ENCODE measurements around the gene ZNF444.

The ZNF444 gene

DNA sequence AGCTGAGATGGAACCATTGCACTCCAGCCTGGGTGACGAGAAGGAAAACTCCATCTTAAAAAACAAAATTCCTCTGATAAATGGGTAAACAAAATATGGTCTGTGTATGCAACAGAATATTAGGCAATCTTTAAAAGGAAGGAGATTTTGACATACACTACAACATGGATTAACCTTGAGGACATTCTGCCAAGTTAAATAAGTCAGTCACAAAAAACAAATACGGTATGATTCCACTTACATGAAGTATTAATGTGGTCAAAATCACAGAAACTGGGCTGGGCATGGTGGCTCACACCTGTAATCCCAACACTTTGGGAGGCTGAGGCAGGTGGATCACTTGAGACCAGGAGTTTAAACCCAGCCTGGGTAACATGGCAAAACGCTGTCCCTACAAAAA lies 3.0 kb upstream of the ZNF444 start:
- H3K56ac ChIP-seq (ENCODE audit: low read length): no peak overlapping the region
- no peak overlapping the region for H2BK15ac ChIP-seq (replicated peaks; ENCODE audit: low read depth)
- no peak overlapping the region for H2BK5ac ChIP-seq (ENCODE audit: low read length)
- H3K4me1 ChIP-seq (ENCODE audit: control insufficient read depth, low read depth, low read length): no peaks in the 10 kb centered on the region
- no peak overlapping the region for H3K27ac ChIP-seq (ENCODE audit: low read depth, low read length)
- H2AK5ac ChIP-seq (ENCODE audit: low read length): no peak overlapping the region
- H3K4ac ChIP-seq (ENCODE audit: low read depth, low read length): no peak overlapping the region
- H3K18ac ChIP-seq (ENCODE audit: low read length): no peak overlapping the region
- H3K27me3 ChIP-seq (ENCODE audit: insufficient read depth, low read length, poor library complexity): no peaks in the 10 kb centered on the region
- H3K79me2 ChIP-seq (ENCODE audit: control insufficient read depth, insufficient read depth, low read length): peaks cover 10% of the 10 kb centered on the region
- no peak overlapping the region for H4K5ac ChIP-seq (ENCODE audit: low read length)
- H3K23ac ChIP-seq (ENCODE audit: low read length): no peak overlapping the region
- H3K4me3 ChIP-seq (ENCODE audit: low read length): no peak overlapping the region
- H3K9ac ChIP-seq (ENCODE audit: low read length): no peak overlapping the region
- no CpG with 5 or more reads among the region's 3 CpGs for WGBS (ENCODE audit: extremely low coverage, insufficient coverage, low lambda C conversion rate)
- H3K4me2 ChIP-seq (ENCODE audit: low read length): no peak overlapping the region
- no peak for DNase-seq
- no peaks in the 10 kb centered on the region for H3K36me3 ChIP-seq (ENCODE audit: control insufficient read depth, insufficient read depth, low read length)
- no peak overlapping the region for H4K8ac ChIP-seq (ENCODE audit: low read depth, low read length)
- H3K79me1 ChIP-seq (ENCODE audit: low read length): peaks cover 10% of the 10 kb centered on the region
- no peak overlapping the region for H2BK120ac ChIP-seq (ENCODE audit: low read depth, low read length)

DNA sequence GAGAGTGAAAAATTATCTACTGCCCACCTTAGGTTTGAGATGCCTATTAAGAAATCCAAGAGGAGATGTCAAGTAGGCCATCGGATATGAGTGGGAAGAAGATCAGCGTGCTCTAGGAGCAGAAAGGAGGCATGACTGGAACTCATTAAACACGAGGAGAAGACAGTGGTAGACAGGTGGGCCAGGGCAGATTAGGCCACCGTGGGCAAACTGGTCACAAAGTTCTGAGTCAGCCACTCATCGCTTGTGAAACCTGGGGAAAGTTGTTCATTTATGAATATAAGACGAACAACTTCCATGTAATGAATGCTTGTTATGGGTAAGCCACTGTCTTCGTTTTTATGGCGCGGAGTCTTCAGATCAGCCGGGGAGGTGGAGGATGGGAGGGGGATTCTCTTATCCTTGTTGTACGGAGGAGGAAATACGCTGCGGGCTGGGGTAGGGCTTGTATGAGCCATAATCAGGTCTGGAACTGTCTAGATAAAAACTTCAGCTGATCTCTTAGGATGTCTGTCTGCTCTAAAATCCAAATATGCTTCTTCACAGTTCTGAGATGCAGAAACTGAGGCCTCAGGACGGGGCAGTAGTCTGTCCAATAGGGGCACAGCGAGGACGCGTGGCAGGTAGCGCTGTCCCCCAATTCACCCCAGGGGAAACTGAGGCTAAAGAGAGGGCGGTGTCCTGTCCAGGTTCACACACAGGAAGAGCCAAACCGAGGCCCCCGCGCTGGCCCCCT lies 1.1 kb upstream of the ZNF444 start:
- no peak overlapping the region for H3K18ac ChIP-seq (ENCODE audit: low read length)
- WGBS (ENCODE audit: extremely low coverage, insufficient coverage, low lambda C conversion rate): no CpG with 5 or more reads among the region's 22 CpGs
- H3K56ac ChIP-seq (ENCODE audit: low read length): peak overlapping the region; percentile 77
- no peak overlapping the region for H2BK120ac ChIP-seq (ENCODE audit: low read depth, low read length)
- H3K79me2 ChIP-seq (ENCODE audit: control insufficient read depth, insufficient read depth, low read length): peaks cover 10% of the 10 kb centered on the region
- peak overlapping the region; percentile 45 for H3K4me3 ChIP-seq (ENCODE audit: low read length)
- no peak overlapping the region for H3K27ac ChIP-seq (ENCODE audit: low read depth, low read length)
- H3K4me1 ChIP-seq (ENCODE audit: control insufficient read depth, low read depth, low read length): no peaks in the 10 kb centered on the region
- H3K4me2 ChIP-seq (ENCODE audit: low read length): peak overlapping the region; percentile 47
- peak overlapping the region; percentile 52 for H3K9ac ChIP-seq (ENCODE audit: low read length)
- peak overlapping the region; percentile 44 for H4K8ac ChIP-seq (ENCODE audit: low read depth, low read length)
- no peaks in the 10 kb centered on the region for H3K36me3 ChIP-seq (ENCODE audit: control insufficient read depth, insufficient read depth, low read length)
- H3K4ac ChIP-seq (ENCODE audit: low read depth, low read length): no peak overlapping the region
- no peak overlapping the region for H4K5ac ChIP-seq (ENCODE audit: low read length)
- H3K79me1 ChIP-seq (ENCODE audit: low read length): peaks cover 19% of the 10 kb centered on the region
- DNase-seq: no peak
- H3K23ac ChIP-seq (ENCODE audit: low read length): no peak overlapping the region
- H2BK15ac ChIP-seq (replicated peaks; ENCODE audit: low read depth): no peak overlapping the region
- H2AK5ac ChIP-seq (ENCODE audit: low read length): no peak overlapping the region
- H2BK5ac ChIP-seq (ENCODE audit: low read length): no peak overlapping the region
- H3K27me3 ChIP-seq (ENCODE audit: insufficient read depth, low read length, poor library complexity): no peaks in the 10 kb centered on the region

- Histone ChIP-seq H3K79me1 (ENCODE audit: low read length) (peaks cover 19% of the 10 kb centered on the region), H2BK120ac (ENCODE audit: low read depth, low read length) (peak overlapping the region; percentile 46), H3K27me3 (ENCODE audit: insufficient read depth, low read length, poor library complexity) (no peaks in the 10 kb centered on the region), H3K36me3 (ENCODE audit: control insufficient read depth, insufficient read depth, low read length) (no peaks in the 10 kb centered on the region), H2BK5ac (ENCODE audit: low read length) (no peak overlapping the region), H3K23ac (ENCODE audit: low read length) (no peak overlapping the region), H2AK5ac (ENCODE audit: low read length) (no peak overlapping the region), H3K4me1 (ENCODE audit: control insufficient read depth, low read depth, low read length) (no peaks in the 10 kb centered on the region), H3K27ac (ENCODE audit: low read depth, low read length) (no peak overlapping the region), H3K4me2 (ENCODE audit: low read length) (peak overlapping the region; percentile 13), H3K18ac (ENCODE audit: low read length) (peak overlapping the region; percentile 81), H3K4ac (ENCODE audit: low read depth, low read length) (peak overlapping the region; percentile 85), H4K5ac (ENCODE audit: low read length) (no peak overlapping the region), H3K4me3 (ENCODE audit: low read length) (peak overlapping the region; percentile 20), H3K79me2 (ENCODE audit: control insufficient read depth, insufficient read depth, low read length) (peaks cover 10% of the 10 kb centered on the region), H4K8ac (ENCODE audit: low read depth, low read length) (peak overlapping the region; percentile 77), H2BK15ac (replicated peaks; ENCODE audit: low read depth) (no peak overlapping the region), H3K56ac (ENCODE audit: low read length) (peak overlapping the region; percentile 85), H3K9ac (ENCODE audit: low read length) (peak overlapping the region; percentile 39)
- WGBS (ENCODE audit: extremely low coverage, insufficient coverage, low lambda C conversion rate): no CpG with 5 or more reads among the region's 26 CpGs
- DNase-seq: peak; percentile 45
Observed at GRCh38 chr19:56141417-56141993, 418 bp downstream of the ZNF444 start.

DNA sequence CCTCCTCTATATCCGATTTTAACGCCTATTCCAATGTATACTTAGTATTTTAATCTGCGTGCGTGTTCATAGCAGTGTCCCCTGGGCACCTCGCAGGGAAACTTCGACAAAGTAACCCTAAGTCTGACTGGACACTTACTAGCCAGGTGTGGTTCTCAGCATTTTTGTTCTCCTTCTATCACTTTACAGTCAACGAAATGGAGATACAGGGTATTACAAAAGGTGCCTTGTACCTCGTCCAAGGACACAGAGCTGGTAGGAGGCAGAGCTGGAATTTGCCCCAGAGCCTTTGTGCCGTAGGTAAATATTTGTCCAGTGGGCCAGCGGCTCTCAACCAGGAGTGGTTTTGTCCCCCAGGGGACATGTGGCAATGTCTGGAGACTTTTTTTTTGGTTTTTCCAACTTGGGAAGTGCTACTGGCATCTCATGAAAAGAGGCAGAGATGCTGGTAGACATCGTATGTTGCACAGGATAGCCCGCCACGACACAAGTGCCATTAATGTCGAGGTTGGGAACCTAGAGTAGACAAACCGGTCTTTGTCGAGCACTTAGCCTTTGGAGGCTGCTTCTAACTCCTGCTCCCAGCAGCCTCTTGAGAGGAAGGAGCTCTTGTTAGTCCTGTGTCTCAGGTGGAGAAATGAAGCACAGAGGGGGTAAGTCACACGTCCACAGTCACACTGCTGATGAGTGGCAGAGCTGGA lies 1.1 kb downstream of the ZNF444 start:
- Histone ChIP-seq H3K4ac (ENCODE audit: low read depth, low read length) (no peak overlapping the region), H2BK15ac (replicated peaks; ENCODE audit: low read depth) (no peak overlapping the region)
- no CpG with 5 or more reads among the region's 17 CpGs for WGBS (ENCODE audit: extremely low coverage, insufficient coverage, low lambda C conversion rate)

DNA sequence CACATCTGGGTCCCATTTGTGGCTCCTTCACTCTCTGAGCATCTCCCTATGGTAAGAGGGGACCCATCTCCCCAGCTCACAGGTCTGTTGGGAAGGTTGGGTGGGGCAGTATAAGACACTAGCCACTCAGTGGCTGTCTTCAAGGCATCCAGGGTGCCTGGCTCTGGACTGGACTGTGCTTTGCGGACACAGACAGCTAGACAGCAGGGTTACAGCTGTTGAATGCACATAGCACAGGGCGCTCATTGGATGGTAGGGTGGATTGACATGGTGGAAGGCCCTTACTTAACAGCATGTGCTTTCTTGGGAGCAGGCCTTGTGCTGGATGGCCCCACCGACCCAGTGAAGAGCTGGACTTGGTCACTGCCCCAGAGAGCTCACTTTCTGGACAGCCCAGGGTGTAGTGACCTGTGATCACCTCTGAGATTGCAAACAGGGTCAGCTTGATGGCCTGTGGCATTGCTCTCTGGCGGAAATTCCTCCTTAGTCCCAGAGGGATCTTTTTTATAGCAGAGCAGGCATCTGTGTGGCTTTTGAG lies 1.9 kb downstream of the ZNF444 start:
- H3K23ac ChIP-seq (ENCODE audit: low read length): no peak overlapping the region
- H3K27me3 ChIP-seq (ENCODE audit: insufficient read depth, low read length, poor library complexity): no peaks in the 10 kb centered on the region
- DNase-seq: no peak
- H2BK5ac ChIP-seq (ENCODE audit: low read length): no peak overlapping the region
- H3K9ac ChIP-seq (ENCODE audit: low read length): no peak overlapping the region
- H3K79me1 ChIP-seq (ENCODE audit: low read length): peaks cover 19% of the 10 kb centered on the region
- no peaks in the 10 kb centered on the region for H3K4me1 ChIP-seq (ENCODE audit: control insufficient read depth, low read depth, low read length)
- H2AK5ac ChIP-seq (ENCODE audit: low read length): no peak overlapping the region
- H3K4me3 ChIP-seq (ENCODE audit: low read length): no peak overlapping the region
- no peak overlapping the region for H2BK120ac ChIP-seq (ENCODE audit: low read depth, low read length)
- no peaks in the 10 kb centered on the region for H3K36me3 ChIP-seq (ENCODE audit: control insufficient read depth, insufficient read depth, low read length)
- H3K79me2 ChIP-seq (ENCODE audit: control insufficient read depth, insufficient read depth, low read length): peaks cover 10% of the 10 kb centered on the region
- no peak overlapping the region for H4K5ac ChIP-seq (ENCODE audit: low read length)
- H3K4ac ChIP-seq (ENCODE audit: low read depth, low read length): no peak overlapping the region
- no CpG with 5 or more reads among the region's 4 CpGs for WGBS (ENCODE audit: extremely low coverage, insufficient coverage, low lambda C conversion rate)
- no peak overlapping the region for H4K8ac ChIP-seq (ENCODE audit: low read depth, low read length)
- H3K18ac ChIP-seq (ENCODE audit: low read length): no peak overlapping the region
- H3K56ac ChIP-seq (ENCODE audit: low read length): no peak overlapping the region
- no peak overlapping the region for H2BK15ac ChIP-seq (replicated peaks; ENCODE audit: low read depth)
- H3K27ac ChIP-seq (ENCODE audit: low read depth, low read length): no peak overlapping the region
- no peak overlapping the region for H3K4me2 ChIP-seq (ENCODE audit: low read length)

More for the DNA sequence above, 1.1 kb downstream of the ZNF444 start:
- Histone ChIP-seq H3K18ac (ENCODE audit: low read length) (no peak overlapping the region), H2BK5ac (ENCODE audit: low read length) (no peak overlapping the region), H3K4me2 (ENCODE audit: low read length) (peak overlapping the region; percentile 13), H3K36me3 (ENCODE audit: control insufficient read depth, insufficient read depth, low read length) (no peaks in the 10 kb centered on the region), H3K79me2 (ENCODE audit: control insufficient read depth, insufficient read depth, low read length) (peaks cover 10% of the 10 kb centered on the region), H3K56ac (ENCODE audit: low read length) (peak overlapping the region; percentile 66), H3K4me1 (ENCODE audit: control insufficient read depth, low read depth, low read length) (no peaks in the 10 kb centered on the region), H3K23ac (ENCODE audit: low read length) (no peak overlapping the region), H3K4me3 (ENCODE audit: low read length) (no peak overlapping the region), H2AK5ac (ENCODE audit: low read length) (no peak overlapping the region), H3K27ac (ENCODE audit: low read depth, low read length) (no peak overlapping the region), H4K5ac (ENCODE audit: low read length) (no peak overlapping the region), H3K79me1 (ENCODE audit: low read length) (peaks cover 19% of the 10 kb centered on the region), H2BK120ac (ENCODE audit: low read depth, low read length) (no peak overlapping the region), H4K8ac (ENCODE audit: low read depth, low read length) (no peak overlapping the region), H3K9ac (ENCODE audit: low read length) (peak overlapping the region; percentile 21), H3K27me3 (ENCODE audit: insufficient read depth, low read length, poor library complexity) (no peaks in the 10 kb centered on the region)
- no peak for DNase-seq
